Fibroblast of lung (primary cell): ENCODE measurements around the gene ADAMTS14. TPM values are rescaled to one million over a fixed set of nuclear protein-coding genes. Genes with fewer than 3 reads are reported as not detected.

Experiments used
- DNase-seq, 2 donors: peaks; one replicate each; pipeline versions ENCODE4 v3.0.0 to v3.0.0-alpha.2; 2010; ENCODE audit warnings: low read depth in 2 of 2
- H2AFZ ChIP-seq: 2 replicates; pipeline ENCODE4 v1.5.1; 2012; ENCODE audit warnings: low read length, control low read depth, inconsistent platforms
- H3K27ac ChIP-seq: 2 replicates; pipeline ENCODE4 v1.5.1; 2011; ENCODE audit warnings: low read length, control low read depth; ENCODE audit not compliant: insufficient read depth
- H3K27me3 ChIP-seq: 2 replicates; pipeline ENCODE4 v1.5.1; 2011; ENCODE audit warnings: mild to moderate bottlenecking, low read length; ENCODE audit not compliant: control insufficient read depth, insufficient read depth
- H3K36me3 ChIP-seq: 2 replicates; pipeline ENCODE4 v1.5.1; 2011; ENCODE audit warnings: low read length; ENCODE audit not compliant: control insufficient read depth, insufficient read depth
- H3K4me1 ChIP-seq: 2 replicates; pipeline ENCODE4 v1.5.1; 2011; ENCODE audit warnings: low read length; ENCODE audit not compliant: control insufficient read depth, insufficient read depth; ENCODE audit errors: extremely low read depth
- H3K4me2 ChIP-seq: 2 replicates; pipeline ENCODE4 v1.5.1; 2011; ENCODE audit warnings: low read length, control low read depth; ENCODE audit not compliant: insufficient read depth; ENCODE audit errors: extremely low read depth
- H3K4me3 ChIP-seq, 4 experiments: fragments of 200-600 bp in 1 of 4; sonication (generic) in 1 of 4; replicated peaks in 1 of 4; 2 replicates each; pipeline ENCODE4 v1.5.1; 2011 to 2016; ENCODE audit warnings: low read length in 4 of 4, low read depth in 3 of 4, mild to moderate bottlenecking in 3 of 4, control low read depth in 2 of 4, inconsistent platforms in 1 of 4, mixed read lengths in 1 of 4; ENCODE audit not compliant: insufficient read depth in 1 of 4; ENCODE audit errors: control extremely low read depth in 1 of 4
- H3K79me2 ChIP-seq: 2 replicates; pipeline ENCODE4 v1.5.1; 2012; ENCODE audit warnings: mild to moderate bottlenecking, low read length, inconsistent platforms; ENCODE audit not compliant: control insufficient read depth, insufficient read depth
- H3K9ac ChIP-seq: 2 replicates; pipeline ENCODE4 v1.5.1; 2011; ENCODE audit warnings: mild to moderate bottlenecking, low read length, control low read depth; ENCODE audit not compliant: insufficient read depth
- H3K9me3 ChIP-seq: 2 replicates; pipeline ENCODE4 v1.5.1; 2012; ENCODE audit warnings: low read depth, low read length; ENCODE audit not compliant: control insufficient read depth, insufficient read depth
- H4K20me1 ChIP-seq: 2 replicates; pipeline ENCODE4 v1.5.1; 2011; ENCODE audit warnings: low read length; ENCODE audit not compliant: control insufficient read depth, insufficient read depth; ENCODE audit errors: extremely low read depth
- EZH2 ChIP-seq: IDR thresholded peaks from 2 replicates; pipeline ENCODE4 v1.5.1; 2012; ENCODE audit warnings: low read length, control low read depth, mild to moderate bottlenecking; ENCODE audit errors: missing control alignments
- polyA plus RNA-seq, 2 donors: library from polyadenylated mRNA; depleted of rRNA in 1 of 2; stranded (reverse) in 1 of 2; unstranded in 1 of 2; fragments of >200 nt; gene quantifications; 2 replicates each; pipeline ENCODE4 v1.2.1, GENCODE V29; 2011 to 2012; ENCODE audit warnings: missing spikeins in 1 of 2
- total RNA-seq: library from RNA; depleted of rRNA; stranded (reverse); fragments of >200 nt; gene quantifications from 2 replicates; pipeline ENCODE4 v1.2.1, GENCODE V29; 2014
- TF ChIP-seq, protein P1 (sequence below), 2 donors: IDR thresholded peaks in 1 of 2; conservative IDR thresholded peaks in 1 of 2; 1 replicate in 1 of 2; 2 replicates in 1 of 2; pipeline ENCODE4 v1.5.1; 2011 to 2012; ENCODE audit warnings: low read length in 2 of 2, control low read depth in 1 of 2, inconsistent platforms in 1 of 2, low read depth in 1 of 2, mild to moderate bottlenecking in 1 of 2

Gene ADAMTS14
- total and polyA plus RNA-seq, 2 donors (not counting 1 experiment from before 2014, with no cell fraction given): 4.1 to 6.2 TPM

DNA sequence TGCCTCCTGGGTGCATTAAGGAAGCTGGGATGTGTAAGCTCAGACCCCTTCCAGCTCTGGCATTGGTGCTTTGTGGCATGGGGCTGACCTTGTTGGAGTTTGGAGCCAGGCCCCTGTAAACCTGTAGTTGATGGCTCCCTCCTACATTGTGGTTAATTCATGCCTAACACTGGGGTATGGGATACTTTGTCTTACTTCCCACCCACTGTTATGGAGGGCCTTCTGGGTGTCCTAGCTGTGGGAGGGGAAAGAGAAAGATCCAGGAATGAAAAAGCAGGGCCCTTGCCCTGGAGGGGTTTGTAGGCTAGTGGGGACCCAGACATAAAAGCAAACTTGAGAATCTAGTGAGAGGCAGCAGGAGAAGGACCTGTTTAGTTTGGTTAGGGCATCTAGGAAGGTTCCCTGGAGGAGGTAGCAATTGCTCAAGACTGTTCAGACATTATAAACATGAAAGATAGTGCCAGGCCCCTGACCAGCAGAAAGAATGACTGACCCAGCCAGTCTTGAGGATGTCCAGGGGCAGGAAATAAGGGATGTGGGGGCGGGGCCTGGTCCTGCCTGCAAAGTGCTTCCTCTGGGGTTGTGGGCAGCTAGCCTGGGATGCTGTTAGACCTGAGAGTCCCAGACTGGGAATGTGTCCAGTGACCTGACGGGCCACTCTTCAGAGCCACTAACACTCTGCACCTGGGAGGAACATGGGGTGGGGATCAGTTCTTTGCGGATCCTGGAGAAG is 6.6 kb downstream of the ADAMTS14 start:
- no peak overlapping the region for H3K9ac ChIP-seq
- H3K27ac ChIP-seq: peak overlapping the region; percentile 27
- H3K27me3 ChIP-seq: no peaks in the 10 kb centered on the region
- H3K4me3 ChIP-seq: no peak overlapping the region
- peaks cover 18% of the 10 kb centered on the region for H3K4me1 ChIP-seq
- H2AFZ ChIP-seq: no peak overlapping the region
- DNase-seq: no peak
- TF ChIP-seq, protein P1, sequence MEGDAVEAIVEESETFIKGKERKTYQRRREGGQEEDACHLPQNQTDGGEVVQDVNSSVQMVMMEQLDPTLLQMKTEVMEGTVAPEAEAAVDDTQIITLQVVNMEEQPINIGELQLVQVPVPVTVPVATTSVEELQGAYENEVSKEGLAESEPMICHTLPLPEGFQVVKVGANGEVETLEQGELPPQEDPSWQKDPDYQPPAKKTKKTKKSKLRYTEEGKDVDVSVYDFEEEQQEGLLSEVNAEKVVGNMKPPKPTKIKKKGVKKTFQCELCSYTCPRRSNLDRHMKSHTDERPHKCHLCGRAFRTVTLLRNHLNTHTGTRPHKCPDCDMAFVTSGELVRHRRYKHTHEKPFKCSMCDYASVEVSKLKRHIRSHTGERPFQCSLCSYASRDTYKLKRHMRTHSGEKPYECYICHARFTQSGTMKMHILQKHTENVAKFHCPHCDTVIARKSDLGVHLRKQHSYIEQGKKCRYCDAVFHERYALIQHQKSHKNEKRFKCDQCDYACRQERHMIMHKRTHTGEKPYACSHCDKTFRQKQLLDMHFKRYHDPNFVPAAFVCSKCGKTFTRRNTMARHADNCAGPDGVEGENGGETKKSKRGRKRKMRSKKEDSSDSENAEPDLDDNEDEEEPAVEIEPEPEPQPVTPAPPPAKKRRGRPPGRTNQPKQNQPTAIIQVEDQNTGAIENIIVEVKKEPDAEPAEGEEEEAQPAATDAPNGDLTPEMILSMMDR (conservative IDR thresholded peaks at IDR 0.05 in 1 of 2, IDR thresholded peaks at IDR 0.05 in 1 of 2; ENCODE audit: low read depth in 1 of 2, low read length in 2 of 2): no peak
- no peak for TF ChIP-seq EZH2
- H3K9me3 ChIP-seq: no peaks in the 10 kb centered on the region
- H4K20me1 ChIP-seq: no peaks in the 10 kb centered on the region
- peaks cover 5% of the 10 kb centered on the region for H3K36me3 ChIP-seq
- no peaks in the 10 kb centered on the region for H3K79me2 ChIP-seq
- H3K4me2 ChIP-seq: no peak overlapping the region

DNA sequence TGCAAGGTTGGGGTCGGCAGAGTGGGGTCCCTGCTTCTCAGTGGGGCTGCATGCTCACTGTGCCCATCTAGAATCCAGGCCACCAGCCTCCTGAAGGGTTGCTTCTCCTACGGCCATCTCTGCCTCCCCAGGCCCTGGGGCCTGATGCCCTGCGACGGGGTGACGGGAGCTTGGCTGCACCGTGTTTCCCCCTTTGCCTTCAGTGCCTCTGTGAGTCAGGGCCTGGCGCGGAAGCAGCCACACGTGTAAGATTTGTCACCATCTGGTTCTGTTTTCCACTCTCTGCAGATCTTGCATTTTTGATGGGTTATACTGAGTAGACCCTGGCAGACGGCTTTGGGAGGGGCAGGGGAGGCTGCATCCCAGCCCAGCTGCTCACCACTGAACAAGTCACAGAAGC is 7.2 kb downstream of the ADAMTS14 start:
- peak; percentile 31 to 85 for DNase-seq
- peaks cover 5% of the 10 kb centered on the region for H3K36me3 ChIP-seq
- no peak overlapping the region for H2AFZ ChIP-seq
- peak overlapping the region; percentile 27 for H3K27ac ChIP-seq
- H3K4me1 ChIP-seq: peaks cover 12% of the 10 kb centered on the region
- no peaks in the 10 kb centered on the region for H3K27me3 ChIP-seq
- no peaks in the 10 kb centered on the region for H3K79me2 ChIP-seq
- H3K4me3 ChIP-seq: no peak overlapping the region
- H3K9me3 ChIP-seq: no peaks in the 10 kb centered on the region
- H4K20me1 ChIP-seq: no peaks in the 10 kb centered on the region
- H3K4me2 ChIP-seq: no peak overlapping the region
- no peak overlapping the region for H3K9ac ChIP-seq
- TF ChIP-seq EZH2: no peak
- TF ChIP-seq, protein P1 (conservative IDR thresholded peaks at IDR 0.05 in 1 of 2, IDR thresholded peaks at IDR 0.05 in 1 of 2; ENCODE audit: low read depth in 1 of 2, low read length in 2 of 2): no peak

DNA sequence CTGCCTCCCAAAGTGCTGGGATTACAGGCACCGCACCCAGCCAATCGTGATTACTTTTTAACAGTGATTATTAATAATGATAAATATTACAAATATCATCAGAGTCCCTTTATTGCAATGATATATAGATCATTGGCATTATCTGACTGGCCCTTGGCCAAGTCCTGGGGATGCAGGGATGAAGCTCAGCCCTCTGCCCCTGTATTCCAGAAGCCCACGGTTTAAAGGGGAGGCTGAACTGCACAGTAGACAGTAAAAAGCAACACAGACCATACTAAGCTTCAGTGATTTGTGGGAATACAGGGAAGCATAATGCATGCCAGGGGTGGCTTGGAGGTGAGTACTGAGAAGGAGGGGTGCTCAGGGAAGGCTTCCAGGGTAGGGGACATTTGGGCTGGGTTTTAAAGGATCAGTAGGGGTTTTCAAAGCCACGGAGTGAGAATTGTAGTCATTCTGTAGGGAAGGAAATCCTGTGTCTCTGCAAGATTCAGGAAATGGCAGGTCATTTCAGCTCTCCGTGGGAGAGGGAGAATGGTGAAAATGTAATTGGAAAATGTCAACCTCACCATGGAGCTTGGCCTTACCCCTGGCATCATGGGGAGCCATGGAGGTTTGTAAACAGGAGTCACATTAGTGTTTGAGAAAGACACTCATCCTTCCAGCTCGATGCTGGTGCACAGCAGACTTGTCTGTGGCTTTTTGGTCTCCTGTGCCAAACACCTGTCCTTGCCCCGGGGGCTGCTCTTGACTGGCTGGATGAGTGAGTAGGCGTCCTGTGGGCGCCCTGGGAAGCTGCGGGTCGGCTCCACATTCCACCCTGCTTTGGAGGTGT is 8.8 kb downstream of the ADAMTS14 start:
- no peaks in the 10 kb centered on the region for H3K36me3 ChIP-seq
- H3K4me1 ChIP-seq: peaks cover 9% of the 10 kb centered on the region
- no peak overlapping the region for H2AFZ ChIP-seq
- no peak overlapping the region for H3K4me3 ChIP-seq
- H3K4me2 ChIP-seq: no peak overlapping the region
- H3K9me3 ChIP-seq: no peaks in the 10 kb centered on the region
- no peaks in the 10 kb centered on the region for H4K20me1 ChIP-seq
- DNase-seq: peak in 1 of 2 donors; percentile 15
- no peak for TF ChIP-seq EZH2
- TF ChIP-seq, protein P1 (conservative IDR thresholded peaks at IDR 0.05 in 1 of 2, IDR thresholded peaks at IDR 0.05 in 1 of 2; ENCODE audit: low read depth in 1 of 2, low read length in 2 of 2): no peak
- H3K9ac ChIP-seq: no peak overlapping the region
- H3K27me3 ChIP-seq: no peaks in the 10 kb centered on the region
- no peak overlapping the region for H3K27ac ChIP-seq
- H3K79me2 ChIP-seq: no peaks in the 10 kb centered on the region
